ENCODE results near the gene ASAH2.

Gene ASAH2

DNA sequence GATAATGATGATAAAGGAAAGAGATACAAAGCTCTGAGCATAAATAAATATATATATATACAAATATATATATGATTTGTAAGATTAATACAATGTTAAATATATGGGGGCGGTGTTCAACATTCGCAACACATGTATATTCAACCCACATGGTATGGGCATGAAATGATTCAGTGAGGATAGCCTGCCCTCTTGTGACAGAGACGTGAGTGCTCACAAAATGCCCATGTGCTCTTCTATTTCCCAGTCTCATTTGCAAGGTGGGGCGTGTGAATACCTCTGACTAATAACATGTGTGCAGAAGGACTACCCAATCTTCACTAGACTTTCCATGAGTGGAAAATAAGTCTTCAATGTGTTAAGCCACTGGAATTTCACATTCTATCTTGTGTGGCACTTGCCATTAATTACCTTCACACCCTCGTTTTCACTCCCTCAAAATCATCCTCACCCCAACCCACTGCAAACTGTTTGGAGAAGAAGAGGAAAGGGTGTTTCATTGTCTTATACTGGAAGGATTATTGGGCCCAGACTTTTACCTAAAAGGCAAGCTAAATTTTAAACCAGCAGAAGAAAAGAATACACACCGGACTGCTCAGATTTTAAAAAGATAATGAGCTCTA lies 26.9 kb downstream of the ASAH2 start:
- no peak overlapping the region for H3K4me3 ChIP-seq (ENCODE audit: low read depth, low read length)
- peak; percentile 61 for DNase-seq (ENCODE audit: low read depth, low spot score)
- TF ChIP-seq, protein P1, sequence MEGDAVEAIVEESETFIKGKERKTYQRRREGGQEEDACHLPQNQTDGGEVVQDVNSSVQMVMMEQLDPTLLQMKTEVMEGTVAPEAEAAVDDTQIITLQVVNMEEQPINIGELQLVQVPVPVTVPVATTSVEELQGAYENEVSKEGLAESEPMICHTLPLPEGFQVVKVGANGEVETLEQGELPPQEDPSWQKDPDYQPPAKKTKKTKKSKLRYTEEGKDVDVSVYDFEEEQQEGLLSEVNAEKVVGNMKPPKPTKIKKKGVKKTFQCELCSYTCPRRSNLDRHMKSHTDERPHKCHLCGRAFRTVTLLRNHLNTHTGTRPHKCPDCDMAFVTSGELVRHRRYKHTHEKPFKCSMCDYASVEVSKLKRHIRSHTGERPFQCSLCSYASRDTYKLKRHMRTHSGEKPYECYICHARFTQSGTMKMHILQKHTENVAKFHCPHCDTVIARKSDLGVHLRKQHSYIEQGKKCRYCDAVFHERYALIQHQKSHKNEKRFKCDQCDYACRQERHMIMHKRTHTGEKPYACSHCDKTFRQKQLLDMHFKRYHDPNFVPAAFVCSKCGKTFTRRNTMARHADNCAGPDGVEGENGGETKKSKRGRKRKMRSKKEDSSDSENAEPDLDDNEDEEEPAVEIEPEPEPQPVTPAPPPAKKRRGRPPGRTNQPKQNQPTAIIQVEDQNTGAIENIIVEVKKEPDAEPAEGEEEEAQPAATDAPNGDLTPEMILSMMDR (IDR thresholded peaks at IDR 0.05; ENCODE audit: low read depth, low read length), result peak; percentile 73
- in situ Hi-C loops (cut with HindIII; ENCODE audit: low sequenced_read_pairs), result no loop called here

DNA sequence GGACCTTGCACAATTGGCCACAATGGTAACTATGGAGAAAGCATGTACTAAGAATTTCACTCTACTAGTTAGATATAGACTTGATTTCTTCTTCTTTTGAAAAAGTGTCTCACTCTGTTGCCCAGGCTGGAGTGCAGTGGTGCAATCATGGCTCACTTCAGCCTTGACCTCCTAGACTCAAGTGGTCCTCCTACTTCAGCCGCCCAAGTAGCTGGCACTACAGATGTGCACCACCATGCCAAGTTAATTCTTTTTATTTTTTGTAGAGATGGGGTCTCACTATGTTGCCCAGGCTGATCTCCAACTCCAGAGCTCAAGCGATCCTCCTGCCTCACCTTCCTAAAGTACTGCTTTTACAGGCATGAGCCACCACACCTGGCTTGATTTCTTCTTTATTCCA lies 29.1 kb downstream of the ASAH2 start:
- no peak for DNase-seq (ENCODE audit: low read depth, low spot score)
- in situ Hi-C loops (cut with HindIII; ENCODE audit: low sequenced_read_pairs), result no loop called here
- H3K4me3 ChIP-seq (ENCODE audit: low read depth, low read length), result no peak overlapping the region
- TF ChIP-seq, protein P1 (IDR thresholded peaks at IDR 0.05; ENCODE audit: low read depth, low read length), result no peak

DNA sequence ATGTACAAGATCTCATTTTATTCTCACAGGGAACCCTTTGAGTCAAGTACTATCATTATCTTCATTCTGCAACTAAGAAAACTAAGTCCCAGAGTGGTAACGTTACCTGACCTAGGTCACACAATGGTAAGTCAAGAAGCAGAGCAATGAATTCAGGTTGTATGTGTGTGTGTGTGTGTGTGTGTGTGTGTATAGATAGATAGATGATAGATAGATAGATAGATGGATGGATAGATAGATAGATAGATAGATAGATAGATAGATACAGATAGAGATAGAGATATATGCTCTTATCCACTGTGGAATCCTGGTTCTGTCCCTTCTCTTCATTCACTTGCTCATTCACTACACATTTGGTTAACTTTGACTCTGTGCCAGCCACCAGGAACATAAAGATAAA lies 29.8 kb downstream of the ASAH2 start:
- in situ Hi-C loops (cut with HindIII; ENCODE audit: low sequenced_read_pairs), result no loop called here
- TF ChIP-seq, protein P1 (IDR thresholded peaks at IDR 0.05; ENCODE audit: low read depth, low read length), result no peak
- no peak overlapping the region for H3K4me3 ChIP-seq (ENCODE audit: low read depth, low read length)
- no peak for DNase-seq (ENCODE audit: low read depth, low spot score)

DNA sequence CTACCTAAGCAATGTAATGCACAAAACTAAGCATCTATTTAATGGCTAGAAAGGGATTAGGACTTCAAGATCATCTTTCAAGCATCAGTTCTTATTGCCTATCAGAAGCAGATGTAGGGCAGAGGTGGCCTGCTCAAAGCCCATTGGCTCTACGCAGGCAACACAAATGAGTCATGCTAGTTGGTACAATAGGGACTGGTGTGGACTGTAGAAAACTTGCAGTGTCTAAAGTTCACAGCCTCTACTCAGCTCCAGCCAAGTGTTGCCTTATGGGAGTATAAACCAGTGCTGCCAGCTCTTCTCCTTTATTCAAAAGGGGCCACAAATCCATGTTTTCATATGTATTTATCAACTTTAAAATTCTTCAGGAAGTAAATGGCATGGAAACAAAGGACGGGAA lies 31.7 kb downstream of the ASAH2 start:
- no peak for DNase-seq (ENCODE audit: low read depth, low spot score)
- in situ Hi-C loops (cut with HindIII; ENCODE audit: low sequenced_read_pairs), result no loop called here
- TF ChIP-seq, protein P1 (IDR thresholded peaks at IDR 0.05; ENCODE audit: low read depth, low read length), result no peak
- no peak overlapping the region for H3K4me3 ChIP-seq (ENCODE audit: low read depth, low read length)

DNA sequence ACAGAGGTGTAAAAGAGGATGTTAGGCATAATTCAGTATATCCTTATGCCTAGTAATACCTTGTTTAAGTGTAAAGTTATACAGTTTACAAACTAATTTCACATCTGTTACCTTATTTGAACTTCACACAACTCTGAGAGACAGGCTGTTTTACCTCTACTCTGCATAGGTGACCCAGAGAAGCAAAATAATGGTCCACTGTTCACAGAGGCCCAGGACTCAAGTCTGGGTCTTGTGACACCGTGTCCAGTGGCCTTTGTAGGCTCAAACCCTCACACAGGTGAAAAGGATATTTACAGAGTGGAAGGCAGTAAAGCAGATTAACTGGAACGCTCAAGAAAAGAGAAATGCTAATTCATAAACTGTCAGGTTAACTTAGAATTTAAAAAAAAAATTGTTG lies 32.1 kb downstream of the ASAH2 start:
- in situ Hi-C loops (cut with HindIII; ENCODE audit: low sequenced_read_pairs), result no loop called here
- no peak overlapping the region for H3K4me3 ChIP-seq (ENCODE audit: low read depth, low read length)
- TF ChIP-seq, protein P1 (IDR thresholded peaks at IDR 0.05; ENCODE audit: low read depth, low read length), result no peak

DNA sequence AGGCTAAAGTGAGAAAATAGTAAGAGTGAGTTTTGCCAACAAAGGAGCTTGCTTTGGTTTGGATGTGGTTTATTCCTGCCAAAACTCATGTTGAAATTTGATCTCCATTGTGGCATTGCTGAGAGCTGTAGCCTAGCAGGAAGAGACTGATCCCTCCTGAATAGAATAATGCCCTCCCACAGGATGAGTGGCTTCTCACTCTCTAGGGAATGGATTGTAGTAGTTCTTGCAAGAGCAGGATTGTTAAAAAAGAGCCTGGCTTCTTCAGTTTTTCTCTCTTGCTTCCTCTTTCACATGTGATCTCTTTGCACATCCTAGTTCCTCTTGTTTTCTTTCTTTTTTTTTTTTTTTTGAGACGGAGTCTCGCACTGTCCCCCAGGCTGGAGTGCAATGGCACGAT lies 34.4 kb downstream of the ASAH2 start:
- no peak overlapping the region for H3K4me3 ChIP-seq (ENCODE audit: low read depth, low read length)
- in situ Hi-C loops (cut with HindIII; ENCODE audit: low sequenced_read_pairs), result no loop called here
- TF ChIP-seq, protein P1 (IDR thresholded peaks at IDR 0.05; ENCODE audit: low read depth, low read length), result no peak
- DNase-seq (ENCODE audit: low read depth, low spot score), result peak; percentile 5

More for the DNA sequence above, 32.1 kb downstream of the ASAH2 start:
- no peak for DNase-seq (ENCODE audit: low read depth, low spot score)

Data from astrocyte of the spinal cord (primary cell).